ENCODE measurements around the gene CHP1. TPM values are rescaled to one million over a fixed set of nuclear protein-coding genes. Genes with fewer than 3 reads are reported as not detected.

CHP1 gene
- total RNA-seq, 1 donor from 2014 or later = 89.6 TPM

- Mint-ChIP-seq H3K4me3 (peak overlapping the region; percentile 99), H3K4me1 (ENCODE audit: unreplicated experiment) (peaks cover 17% of the 10 kb centered on the region), H3K36me3 (peaks cover 9% of the 10 kb centered on the region), H3K27ac (peak overlapping the region; percentile 97), H3K27me3 (no peaks in the 10 kb centered on the region), H3K9me3 (no peaks in the 10 kb centered on the region)
- TF ChIP-seq CTCF (conservative IDR thresholded peaks at IDR 0.05) = no peak
- DNase-seq (ENCODE audit: extremely low spot score, unreplicated experiment) = no peak
Measured at GRCh38 chr15:41331281-41331680, 100.2 kb downstream of the CHP1 start.

Other genes with a start within 250 kb of the CHP1 start
- gene INO80, start 115.0 kb upstream of the CHP1 start, total RNA-seq (ENCODE audit: low replicate concordance) = 19.7 and 22.3 TPM in 2 replicates
- not detected in 2 replicates for gene EXD1, start 511 bp upstream of the CHP1 start, total RNA-seq (ENCODE audit: low replicate concordance)
- gene OIP5, start 101.3 kb downstream of the CHP1 start, total RNA-seq (ENCODE audit: low replicate concordance) = 7.3 and 15.8 TPM in 2 replicates
- 38.8 and 113 TPM in 2 replicates for gene NUSAP1, start 101.6 kb downstream of the CHP1 start, total RNA-seq (ENCODE audit: low replicate concordance)
- gene NDUFAF1, start 171.2 kb downstream of the CHP1 start, total RNA-seq (ENCODE audit: low replicate concordance) = 17.5 and 19.4 TPM in 2 replicates
- gene RTF1, start 185.8 kb downstream of the CHP1 start, total RNA-seq (ENCODE audit: low replicate concordance) = 39.8 and 54.4 TPM in 2 replicates